A204.1 (cell line): ENCODE results near the gene ICOSLG.
"Not testable (repeated sequence)": the region's sequence is repeated elsewhere in the genome, so short reads cannot be mapped to it uniquely, and the experiment has no call there.

Source experiments
- FAIRE-seq: peaks from 2 replicates; lab custom pipeline; 2012; peaks lifted over from hg19 to GRCh38; lab: Jason Lieb, UNC

Gene ICOSLG

GRCh38 chr21:44240842-44241241 lies at the start of gene ICOSLG:
Gene ICOSLG (minus strand): TSS chr21:44240943. CDS start chr21:44240817, 126 bp downstream.
- not testable (repeated sequence) for FAIRE-seq

- FAIRE-seq: no peak
Measured at GRCh38 chr21:44289381-44290010, 48.8 kb upstream of the ICOSLG start.

GRCh38 chr21:44288251-44289110 lies 47.7 kb upstream of the ICOSLG start:
- no peak for FAIRE-seq

GRCh38 chr21:44286716-44287632 lies 46.2 kb upstream of the ICOSLG start:
- no peak for FAIRE-seq

- FAIRE-seq: no peak
Measured at GRCh38 chr21:44286086-44286715, 45.5 kb upstream of the ICOSLG start.

- no peak for FAIRE-seq
Measured at GRCh38 chr21:44285138-44285992, 44.6 kb upstream of the ICOSLG start, which contains the start of gene AIRE. Gene AIRE (plus strand): TSS chr21:44285876. CDS start chr21:44286007, 131 bp downstream.

GRCh38 chr21:44283948-44284347 lies 43.2 kb upstream of the ICOSLG start:
- FAIRE-seq: no peak

- not testable (repeated sequence) for FAIRE-seq
Measured at GRCh38 chr21:44283211-44283785, 42.6 kb upstream of the ICOSLG start.

GRCh38 chr21:44282370-44282769 lies 41.6 kb upstream of the ICOSLG start:
- FAIRE-seq: no peak

- FAIRE-seq: no peak
Measured at GRCh38 chr21:44281801-44282200, 41.1 kb upstream of the ICOSLG start.

GRCh38 chr21:44279354-44280260 lies 38.9 kb upstream of the ICOSLG start:
- FAIRE-seq: no peak

GRCh38 chr21:44275041-44275440 lies 34.3 kb upstream of the ICOSLG start:
- FAIRE-seq: no peak

GRCh38 chr21:44273046-44273445 lies 32.3 kb upstream of the ICOSLG start:
- no peak for FAIRE-seq

GRCh38 chr21:44272284-44272858 lies 31.6 kb upstream of the ICOSLG start:
- no peak for FAIRE-seq

GRCh38 chr21:44271558-44272283 lies 31.0 kb upstream of the ICOSLG start:
- no peak for FAIRE-seq

GRCh38 chr21:44269090-44269489 lies 28.3 kb upstream of the ICOSLG start:
- FAIRE-seq: no peak

GRCh38 chr21:44267655-44268142 lies 27.0 kb upstream of the ICOSLG start:
- no peak for FAIRE-seq

GRCh38 chr21:44265734-44266270 lies 25.1 kb upstream of the ICOSLG start:
- no peak for FAIRE-seq
